ENCODE data around the gene TDRD7. TPM values are rescaled to one million over a fixed set of nuclear protein-coding genes. Genes with fewer than 3 reads are reported as not detected.

TDRD7 gene
- total and polyA plus RNA-seq, 2 of the 13 experiments (the other 11 are each of a cell fraction or from before 2014, with no cell fraction given): 9.8 to 15.5 TPM

DNA sequence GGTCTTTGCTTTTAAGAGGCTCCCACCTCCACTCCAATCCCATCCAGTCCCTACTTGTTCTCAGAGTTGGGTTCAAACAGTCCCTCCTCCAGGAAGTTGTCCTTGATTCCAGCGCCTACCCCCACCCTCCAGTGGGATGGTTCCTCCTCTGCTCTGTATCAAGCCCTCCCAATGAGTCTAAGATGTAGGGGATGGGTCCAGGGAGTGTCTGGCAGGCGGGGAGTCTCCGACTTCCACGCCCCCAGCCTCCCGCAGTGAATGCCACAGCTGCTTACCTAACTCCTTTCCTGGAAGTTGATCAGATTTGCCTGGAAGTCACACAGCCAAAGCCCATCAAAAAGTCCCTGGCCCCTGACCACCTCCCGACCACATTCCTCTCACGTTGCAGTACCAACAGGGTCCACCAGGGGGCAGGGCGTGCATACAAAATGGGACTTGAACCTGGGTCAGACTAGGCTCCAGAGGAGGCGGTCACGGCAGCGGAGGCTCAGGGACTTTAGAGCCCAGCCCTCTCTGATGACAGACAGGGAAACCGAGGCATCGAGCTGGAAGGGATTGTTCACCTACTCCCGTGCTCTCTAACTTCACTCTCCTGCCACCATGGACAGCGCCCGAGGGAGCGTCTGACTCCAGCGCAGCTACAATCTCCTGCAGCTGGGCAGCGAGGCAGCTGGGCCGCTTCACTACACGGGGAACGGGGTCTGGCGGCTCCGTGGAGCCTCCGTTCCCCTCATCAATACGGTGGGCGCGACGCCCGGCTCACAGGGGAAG, 25.0 kb upstream of the TDRD7 start (continued):
- TF ChIP-seq, protein P1, sequence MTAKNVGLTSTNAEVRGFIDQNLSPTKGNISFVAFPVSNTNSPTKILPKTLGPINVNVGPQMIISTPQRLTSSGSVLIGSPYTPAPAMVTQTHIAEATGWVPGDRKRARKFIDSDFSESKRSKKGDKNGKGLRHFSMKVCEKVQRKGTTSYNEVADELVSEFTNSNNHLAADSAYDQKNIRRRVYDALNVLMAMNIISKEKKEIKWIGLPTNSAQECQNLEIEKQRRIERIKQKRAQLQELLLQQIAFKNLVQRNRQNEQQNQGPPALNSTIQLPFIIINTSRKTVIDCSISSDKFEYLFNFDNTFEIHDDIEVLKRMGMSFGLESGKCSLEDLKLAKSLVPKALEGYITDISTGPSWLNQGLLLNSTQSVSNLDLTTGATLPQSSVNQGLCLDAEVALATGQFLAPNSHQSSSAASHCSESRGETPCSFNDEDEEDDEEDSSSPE (CRISPR knock-in tag; IDR thresholded peaks at IDR 0.05): no peak
- no peak for TF ChIP-seq TFDP1 (CRISPR knock-in tag; IDR thresholded peaks at IDR 0.05; ENCODE audit: borderline replicate concordance)
- TF ChIP-seq ZNF660 (CRISPR knock-in tag; IDR thresholded peaks at IDR 0.05; ENCODE audit: borderline replicate concordance, low read depth): no peak
- peak; percentile 77 for TF ChIP-seq KDM3A (CRISPR knock-in tag; IDR thresholded peaks at IDR 0.05; ENCODE audit: low read depth)
- no peak for TF ChIP-seq ZNF569 (CRISPR knock-in tag; IDR thresholded peaks at IDR 0.05; ENCODE audit: borderline replicate concordance)
- TF ChIP-seq, protein P2, sequence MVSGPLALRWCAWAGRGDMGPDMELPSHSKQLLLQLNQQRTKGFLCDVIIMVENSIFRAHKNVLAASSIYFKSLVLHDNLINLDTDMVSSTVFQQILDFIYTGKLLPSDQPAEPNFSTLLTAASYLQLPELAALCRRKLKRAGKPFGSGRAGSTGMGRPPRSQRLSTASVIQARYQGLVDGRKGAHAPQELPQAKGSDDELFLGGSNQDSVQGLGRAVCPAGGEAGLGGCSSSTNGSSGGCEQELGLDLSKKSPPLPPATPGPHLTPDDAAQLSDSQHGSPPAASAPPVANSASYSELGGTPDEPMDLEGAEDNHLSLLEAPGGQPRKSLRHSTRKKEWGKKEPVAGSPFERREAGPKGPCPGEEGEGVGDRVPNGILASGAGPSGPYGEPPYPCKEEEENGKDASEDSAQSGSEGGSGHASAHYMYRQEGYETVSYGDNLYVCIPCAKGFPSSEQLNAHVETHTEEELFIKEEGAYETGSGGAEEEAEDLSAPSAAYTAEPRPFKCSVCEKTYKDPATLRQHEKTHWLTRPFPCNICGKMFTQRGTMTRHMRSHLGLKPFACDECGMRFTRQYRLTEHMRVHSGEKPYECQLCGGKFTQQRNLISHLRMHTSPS (CRISPR knock-in tag; IDR thresholded peaks at IDR 0.05; ENCODE audit: low read depth): 0 out of 2 replicates have a peak, but pooled peaks have one; percentile 35
- TF ChIP-seq ZNF451 (CRISPR knock-in tag; IDR thresholded peaks at IDR 0.05): peak; percentile 52
- no peak; the same call in 1 of the 2 replicates for TF ChIP-seq ZNF619 (CRISPR knock-in tag; IDR thresholded peaks at IDR 0.05)
- no peak for TF ChIP-seq ZNF674 (CRISPR knock-in tag; IDR thresholded peaks at IDR 0.05; ENCODE audit: low read depth)
- no peak for TF ChIP-seq ZNF333 (CRISPR knock-in tag; IDR thresholded peaks at IDR 0.05; ENCODE audit: borderline replicate concordance)
- 0 out of 2 replicates have a peak, but pooled peaks have one; percentile 16 for TF ChIP-seq SIX1 (CRISPR knock-in tag; IDR thresholded peaks at IDR 0.05; ENCODE audit: borderline replicate concordance)
- TF ChIP-seq SKI (IDR thresholded peaks at IDR 0.05; ENCODE audit: partially characterized antibody): peak; percentile 50
- peak; percentile 71 for TF ChIP-seq MED1 (CRISPR knock-in tag; IDR thresholded peaks at IDR 0.05)
- TF ChIP-seq, protein P3, sequence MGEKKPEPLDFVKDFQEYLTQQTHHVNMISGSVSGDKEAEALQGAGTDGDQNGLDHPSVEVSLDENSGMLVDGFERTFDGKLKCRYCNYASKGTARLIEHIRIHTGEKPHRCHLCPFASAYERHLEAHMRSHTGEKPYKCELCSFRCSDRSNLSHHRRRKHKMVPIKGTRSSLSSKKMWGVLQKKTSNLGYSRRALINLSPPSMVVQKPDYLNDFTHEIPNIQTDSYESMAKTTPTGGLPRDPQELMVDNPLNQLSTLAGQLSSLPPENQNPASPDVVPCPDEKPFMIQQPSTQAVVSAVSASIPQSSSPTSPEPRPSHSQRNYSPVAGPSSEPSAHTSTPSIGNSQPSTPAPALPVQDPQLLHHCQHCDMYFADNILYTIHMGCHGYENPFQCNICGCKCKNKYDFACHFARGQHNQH (CRISPR knock-in tag; IDR thresholded peaks at IDR 0.05): peak; percentile 45; the same call in 1 of the 2 replicates
- 0 out of 2 replicates have a peak, but pooled peaks have one; percentile 8 for TF ChIP-seq KAT8 (CRISPR knock-in tag; IDR thresholded peaks at IDR 0.05)
- TF ChIP-seq ZFP36 (IDR thresholded peaks at IDR 0.05; ENCODE audit: borderline replicate concordance, low read depth, low read length, partially characterized antibody): no peak
- no peak; the same call in 1 of the 2 replicates for TF ChIP-seq ZBTB38 (CRISPR knock-in tag; IDR thresholded peaks at IDR 0.05)
- no peak for TF ChIP-seq ZNF253 (CRISPR knock-in tag; IDR thresholded peaks at IDR 0.05; ENCODE audit: borderline replicate concordance)
- no peak; the same call in 1 of the 2 replicates for TF ChIP-seq SIN3B (IDR thresholded peaks at IDR 0.05; ENCODE audit: low read length)
- TF ChIP-seq PLRG1 (conservative IDR thresholded peaks at IDR 0.05): no peak
- TF ChIP-seq, protein P4, sequence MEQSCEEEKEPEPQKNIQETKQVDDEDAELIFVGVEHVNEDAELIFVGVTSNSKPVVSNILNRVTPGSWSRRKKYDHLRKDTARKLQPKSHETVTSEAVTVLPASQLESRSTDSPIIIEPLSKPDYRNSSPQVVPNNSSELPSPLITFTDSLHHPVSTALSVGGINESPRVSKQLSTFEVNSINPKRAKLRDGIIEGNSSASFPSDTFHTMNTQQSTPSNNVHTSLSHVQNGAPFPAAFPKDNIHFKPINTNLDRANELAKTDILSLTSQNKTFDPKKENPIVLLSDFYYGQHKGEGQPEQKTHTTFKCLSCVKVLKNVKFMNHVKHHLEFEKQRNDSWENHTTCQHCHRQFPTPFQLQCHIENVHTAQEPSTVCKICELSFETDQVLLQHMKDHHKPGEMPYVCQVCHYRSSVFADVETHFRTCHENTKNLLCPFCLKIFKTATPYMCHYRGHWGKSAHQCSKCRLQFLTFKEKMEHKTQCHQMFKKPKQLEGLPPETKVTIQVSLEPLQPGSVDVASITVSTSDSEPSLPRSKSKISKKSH (CRISPR knock-in tag; IDR thresholded peaks at IDR 0.05; ENCODE audit: borderline replicate concordance): 0 out of 2 replicates have a peak, but pooled peaks have one; percentile 71

All from HepG2 (cell line).